A549 (cell line): ENCODE measurements around the gene PPP1R11. TPM values are rescaled to one million over a fixed set of nuclear protein-coding genes. Genes with fewer than 3 reads are reported as not detected.

Experiments
- ATAC-seq, 2 experiments: fragments of 200-7000 bp in 1 of 2; fragments of >200 bp in 1 of 2; cut with Nextera tagmentation in 1 of 2; cut with Tn5 transposase in 1 of 2; 3 replicates each; pipeline versions ENCODE4 v1.8.0 to v1.9.1; 2018 to 2020; ENCODE audit warnings: mild to moderate bottlenecking in 1 of 2, moderate library complexity in 1 of 2
- CTCF ChIA-PET: fragments of 300-600 bp; sonication (Branson Sonifier 250); formaldehyde crosslinking; extraction: SDS; loops from one replicate; lab custom pipeline; 2021; ENCODE audit warnings: antibody characterized with exemption, inconsistent platforms; lab: Yijun Ruan, JAX
- POLR2A ChIA-PET: fragments of 350-600 bp; formaldehyde crosslinking; extraction: SDS; loops from one replicate; lab custom pipeline; 2021; ENCODE audit warnings: antibody characterized with exemption, inconsistent platforms; lab: Yijun Ruan, JAX
- DNase-seq, 2 experiments: peaks; one replicate each; pipeline versions ENCODE4 v3.0.0 to v3.0.0-alpha.2; 2011 to 2016; ENCODE audit warnings: low read depth in 1 of 2, low spot score in 1 of 2
- FAIRE-seq: peaks from 2 replicates; lab custom pipeline; 2011; peaks lifted over from hg19 to GRCh38; lab: Jason Lieb, UNC
- H3K27ac ChIP-seq, 2 experiments: fragments of >200 bp; sonication (Bioruptor Twin); formaldehyde crosslinking; 3 replicates each; pipeline ENCODE4 v1.5.1; 2016 to 2017
- H3K4me1 ChIP-seq: fragments of >200 bp; sonication (Bioruptor Twin); formaldehyde crosslinking; 3 replicates; pipeline ENCODE4 v1.6.1; 2016
- H3K4me2 ChIP-seq: fragments of >200 bp; sonication (Bioruptor Twin); formaldehyde crosslinking; 3 replicates; pipeline ENCODE4 v1.6.1; 2016
- H3K4me3 ChIP-seq: fragments of >200 bp; sonication (Bioruptor Twin); formaldehyde crosslinking; 3 replicates; pipeline ENCODE4 v1.5.1; 2016
- H3K9me3 ChIP-seq: fragments of >200 bp; sonication (Bioruptor Twin); formaldehyde crosslinking; 3 replicates; pipeline ENCODE4 v1.6.1; 2016
- CHD2 ChIP-seq: fragments of 150-350 bp; IDR thresholded peaks from 2 replicates; pipeline ENCODE4 v1.6.1; 2014; ENCODE audit warnings: low read length; ENCODE audit not compliant: partially characterized antibody
- FOSB ChIP-seq: fragments of 250-450 bp; sonication (Bioruptor Pico); IDR thresholded peaks from 2 replicates; pipeline ENCODE4 v1.5.0; 2020; ENCODE audit warnings: mild to moderate bottlenecking, moderate library complexity
- HEYL ChIP-seq: fragments of 250-450 bp; sonication (Bioruptor Pico); IDR thresholded peaks from 2 replicates; pipeline ENCODE4 v1.8.0; 2021; ENCODE audit warnings: mild to moderate bottlenecking, moderate library complexity
- JUNB ChIP-seq: fragments of >200 bp; sonication (Bioruptor Twin); formaldehyde crosslinking; IDR thresholded peaks from 2 replicates; pipeline ENCODE4 v1.6.1; 2016
- MAFK ChIP-seq: fragments of 450-650 bp; IDR thresholded peaks from 2 replicates; pipeline ENCODE4 v1.6.1; 2014; ENCODE audit not compliant: partially characterized antibody
- MYC ChIP-seq: IDR thresholded peaks from 2 replicates; pipeline ENCODE4 v1.6.1; 2012; ENCODE audit warnings: mild to moderate bottlenecking, inconsistent platforms, low read length, improper control_type of control experiment, borderline replicate concordance
- NFE2L2 ChIP-seq: fragments of 150-350 bp; conservative IDR thresholded peaks from 2 replicates; pipeline ENCODE4 v1.6.1; 2014; ENCODE audit warnings: low read length
- PHF8 ChIP-seq: fragments of 200-600 bp; sonication (generic); IDR thresholded peaks from 2 replicates; pipeline ENCODE4 v1.6.1; 2016; ENCODE audit warnings: low read depth, mild to moderate bottlenecking, antibody characterized with exemption, moderate library complexity, borderline replicate concordance
- POLR2A ChIP-seq: IDR thresholded peaks from 2 replicates; pipeline ENCODE4 v1.6.1; 2012; ENCODE audit warnings: mild to moderate bottlenecking, low read length
- RFX5 ChIP-seq: fragments of 450-650 bp; IDR thresholded peaks from 2 replicates; pipeline ENCODE4 v1.7.1; 2014; ENCODE audit warnings: antibody characterized with exemption, mild to moderate bottlenecking, moderate library complexity
- SMC3 ChIP-seq: fragments of >200 bp; sonication (Bioruptor Twin); formaldehyde crosslinking; IDR thresholded peaks from 3 replicates; pipeline ENCODE4 v1.6.1; 2018; ENCODE audit warnings: inconsistent platforms
- WGBS: methylation state at CpG from one replicate; pipeline ENCODE4 v1.1.6; 2017; ENCODE audit errors: missing lambda C conversion rate; 5-methylcytosine and 5-hydroxymethylcytosine counted together
- polyA plus RNA-seq, 4 experiments: library from polyadenylated mRNA; depleted of rRNA in 3 of 4; stranded (reverse); fragments of >200 nt; fragmentation: RNase III in 1 of 4; extraction: RNeasy Plus Mini Kit Qiagen cat#74134 plus additional on column Dnase treatment in 1 of 4; gene quantifications; 2 replicates in 3 of 4; 3 replicates in 1 of 4; pipeline ENCODE4 v1.2.3, GENCODE V29; 2011 to 2017
- TF ChIP-seq, protein P1 (sequence below): fragments of 150-350 bp; IDR thresholded peaks from 2 replicates; pipeline ENCODE4 v1.6.1; 2014; ENCODE audit warnings: low read depth, mild to moderate bottlenecking, low read length
- TF ChIP-seq, protein P2 (sequence below): IDR thresholded peaks from 2 replicates; pipeline ENCODE4 v1.6.1; 2012

The PPP1R11 gene
- polyA plus RNA-seq, 2 of the 4 experiments (the other 2 are of a cell fraction) = 34.3 to 61.6 TPM

DNA sequence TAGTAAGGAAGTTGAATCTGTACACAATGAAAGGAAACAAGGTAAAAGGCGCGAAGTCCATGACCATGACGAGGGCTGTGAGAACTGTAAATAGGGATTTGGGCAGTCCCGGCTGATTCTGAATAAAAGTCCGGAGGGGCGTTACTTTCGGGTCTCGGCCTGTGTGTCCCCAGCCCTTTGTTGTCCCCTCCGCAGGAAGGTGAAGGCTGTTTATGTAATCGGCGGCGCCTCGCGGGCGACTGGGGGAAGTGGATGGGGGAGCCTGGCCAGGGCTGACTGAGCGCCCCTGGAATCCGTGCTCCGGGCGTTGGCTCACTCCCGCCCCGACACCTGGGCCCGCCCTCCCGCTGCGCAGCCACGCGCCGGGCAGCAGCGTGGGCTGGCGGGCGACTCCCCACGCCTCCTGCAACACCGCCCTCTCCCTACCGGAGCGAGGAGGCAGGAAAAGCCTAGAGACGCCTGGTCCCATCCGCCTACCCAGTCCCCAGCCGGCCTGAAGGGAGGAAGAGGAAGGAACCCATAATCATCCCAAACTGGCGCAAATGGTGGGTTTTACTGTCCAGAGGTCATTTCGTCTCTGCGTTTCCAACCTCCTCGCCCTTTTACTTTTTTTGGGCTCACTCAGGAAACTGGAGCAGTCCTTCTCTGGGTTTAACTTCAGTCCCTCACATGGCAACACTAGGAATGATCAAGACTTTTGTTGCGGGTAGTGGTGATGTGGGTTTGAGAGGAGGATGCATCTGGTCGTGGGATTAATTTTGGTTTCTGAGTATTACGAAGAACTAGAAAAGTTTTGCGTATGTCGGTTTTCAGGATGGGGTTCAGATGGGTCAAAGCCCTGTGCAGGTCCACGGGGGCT lies 33.8 kb downstream of the PPP1R11 start (continued):
- no peak for TF ChIP-seq NFE2L2
- TF ChIP-seq MAFK = no peak

DNA sequence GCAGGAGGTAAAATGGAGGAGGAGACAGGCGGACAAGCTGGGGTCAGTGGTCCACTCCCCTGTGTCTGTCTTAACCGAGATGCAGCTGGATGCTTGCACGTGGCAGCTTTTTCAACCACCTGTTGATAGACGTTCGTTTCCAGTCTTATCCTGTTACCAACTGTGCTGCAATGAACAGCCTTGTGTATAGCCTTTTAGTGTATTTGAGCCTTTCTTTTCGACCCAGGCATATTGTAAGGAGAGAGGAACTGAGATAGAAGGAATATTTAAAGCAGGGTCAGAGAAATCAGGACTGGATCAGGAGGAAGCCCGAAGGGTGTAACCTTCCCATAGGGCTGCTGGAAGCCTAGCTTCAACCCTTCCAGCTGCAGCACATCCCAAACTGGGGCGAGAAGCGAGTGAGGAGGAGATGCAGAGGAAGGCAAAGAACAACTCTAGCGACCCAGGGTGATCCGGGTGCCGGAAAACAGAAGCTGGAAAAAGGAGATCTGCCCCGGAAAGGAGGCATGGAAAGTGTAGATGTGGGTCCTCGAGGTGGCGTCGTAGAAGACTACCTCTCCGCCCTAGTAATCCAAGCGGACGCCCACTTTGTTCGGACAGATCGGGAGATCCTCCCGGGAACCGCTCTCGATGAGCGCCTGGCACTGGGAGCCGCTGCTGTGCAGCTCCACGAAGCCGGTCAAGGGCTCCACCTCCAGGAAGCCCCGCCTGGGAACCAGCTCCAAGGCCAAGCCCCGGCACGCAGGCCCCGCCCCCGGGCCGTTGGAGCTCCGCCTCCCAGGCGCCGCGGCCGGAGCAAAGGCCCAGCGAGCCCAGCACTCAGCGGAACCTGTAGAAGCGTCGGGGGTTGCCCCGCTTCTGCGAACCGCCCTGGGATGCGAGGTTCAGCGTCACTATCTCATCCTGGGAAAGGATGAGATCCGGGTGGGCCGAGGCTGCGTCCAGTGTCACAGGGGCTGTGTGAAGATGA lies 34.7 kb downstream of the PPP1R11 start:
- DNase-seq = peak; percentile 81 to 83
- TF ChIP-seq, protein P1, sequence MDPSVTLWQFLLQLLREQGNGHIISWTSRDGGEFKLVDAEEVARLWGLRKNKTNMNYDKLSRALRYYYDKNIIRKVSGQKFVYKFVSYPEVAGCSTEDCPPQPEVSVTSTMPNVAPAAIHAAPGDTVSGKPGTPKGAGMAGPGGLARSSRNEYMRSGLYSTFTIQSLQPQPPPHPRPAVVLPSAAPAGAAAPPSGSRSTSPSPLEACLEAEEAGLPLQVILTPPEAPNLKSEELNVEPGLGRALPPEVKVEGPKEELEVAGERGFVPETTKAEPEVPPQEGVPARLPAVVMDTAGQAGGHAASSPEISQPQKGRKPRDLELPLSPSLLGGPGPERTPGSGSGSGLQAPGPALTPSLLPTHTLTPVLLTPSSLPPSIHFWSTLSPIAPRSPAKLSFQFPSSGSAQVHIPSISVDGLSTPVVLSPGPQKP = no peak
- TF ChIP-seq POLR2A (peak; percentile 86), SMC3 (0 out of 3 replicates have a peak, but pooled peaks have one; percentile 17), HEYL (CRISPR knock-in tag) (no peak), FOSB (CRISPR knock-in tag) (no peak), JUNB (no peak), PHF8 (peak; percentile 54; the same call in 1 of the 2 replicates), CHD2 (no peak), RFX5 (no peak)
- TF ChIP-seq, protein P2, sequence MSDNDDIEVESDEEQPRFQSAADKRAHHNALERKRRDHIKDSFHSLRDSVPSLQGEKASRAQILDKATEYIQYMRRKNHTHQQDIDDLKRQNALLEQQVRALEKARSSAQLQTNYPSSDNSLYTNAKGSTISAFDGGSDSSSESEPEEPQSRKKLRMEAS = peak; percentile 41
- ChIA-PET POLR2A (interaction anchor here (0.9 to 1.6 kb wide), 6 partner anchors 14 to 113 kb away, joined by 3 to 10 read pairs (median 4); partner anchors contain the start of genes POLR1H and PPP1R11), CTCF (interaction anchor here (0.7 to 16.7 kb wide), 15 partner anchors 10 to 117 kb away, joined by 3 to 353 read pairs (median 4); partner anchors contain the start of genes TRIM31 and TRIM40)
- no peak for FAIRE-seq
- Histone ChIP-seq H3K4me2 (peak overlapping the region; percentile 79), H3K9me3 (no peaks in the 10 kb centered on the region), H3K4me3 (peak overlapping the region; percentile 42), H3K27ac (peak overlapping the region; percentile 62 to 76), H3K4me1 (peaks cover 15% of the 10 kb centered on the region)
- WGBS = 14% methylated on average over 21 of the region's 51 CpGs
- peak; percentile 90 to 96 for ATAC-seq

DNA sequence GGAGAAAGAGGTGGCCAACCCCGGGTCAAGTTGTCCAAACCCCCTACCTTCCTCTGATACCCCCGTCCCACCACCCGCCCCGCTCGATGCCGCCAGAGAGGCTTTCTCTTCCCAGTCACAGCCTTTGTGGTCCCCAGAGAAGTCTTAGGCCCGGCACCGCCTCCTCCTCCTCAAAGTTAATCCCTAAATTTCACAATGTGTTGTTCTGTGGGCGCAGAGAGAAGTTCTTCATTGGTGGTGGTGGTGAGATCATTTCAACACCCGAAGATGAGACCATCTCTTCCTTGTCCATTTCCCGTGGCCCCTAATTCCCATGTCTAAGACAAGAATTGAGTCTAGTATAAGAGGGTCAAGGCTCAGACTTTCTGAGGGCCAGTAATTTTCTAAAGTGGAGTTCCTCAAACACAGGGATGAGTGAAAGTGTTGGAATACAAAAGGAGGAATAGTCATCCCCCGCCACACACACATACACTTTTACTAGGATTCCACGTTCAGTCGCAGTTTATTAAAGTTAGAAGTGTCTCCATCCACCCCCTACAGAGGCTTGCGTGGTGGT lies 35.5 kb downstream of the PPP1R11 start:
- no peak for FAIRE-seq
- ChIA-PET POLR2A (interaction anchor here (0.9 to 1.6 kb wide), 6 partner anchors 15 to 112 kb away, joined by 3 to 10 read pairs (median 4); partner anchors contain the start of genes POLR1H and PPP1R11), CTCF (interaction anchor here (0.6 to 16.7 kb wide), 30 partner anchors 9 to 429 kb away, joined by 3 to 353 read pairs (median 4); partner anchors contain the start of genes POLR1H, TRIM31 and TRIM40)
- peaks cover 17% of the 10 kb centered on the region for H3K4me1 ChIP-seq
- peak overlapping the region; percentile 42 for H3K4me3 ChIP-seq
- ATAC-seq = peak; percentile 17 to 28; a peak in 5 of 6 replicates
- no peaks in the 10 kb centered on the region for H3K9me3 ChIP-seq
- no peak for DNase-seq
- 32% methylated on average over 11 of the region's 15 CpGs for WGBS
- H3K4me2 ChIP-seq = peak overlapping the region; percentile 79
- no peak for TF ChIP-seq MYC
- TF ChIP-seq, all 56 proteins: peak for 0
- H3K27ac ChIP-seq = peak overlapping the region; percentile 62 to 76
